Activated T-cell treated with anti-CD3 and anti-CD28 coated beads for 48 hours (primary cell): ENCODE results near the gene BDNF.

Experiments
- DNase-seq: peaks from one replicate; pipeline ENCODE4 v3.0.0-alpha.2; 2020; ENCODE audit warnings: low read depth

Gene BDNF

GRCh38 chr11:27626269-27626937 lies 73.9 kb downstream of the BDNF start:
- DNase-seq: no peak

- DNase-seq: no peak
These were observed 74.8 kb downstream of the BDNF start for GRCh38 chr11:27625347-27625912.

GRCh38 chr11:27623945-27624523 lies 76.2 kb downstream of the BDNF start:
- DNase-seq: no peak

- no peak for DNase-seq
These were observed 77.5 kb downstream of the BDNF start for GRCh38 chr11:27622541-27623300.

GRCh38 chr11:27621405-27622161 lies 78.7 kb downstream of the BDNF start:
- no peak for DNase-seq

- no peak for DNase-seq
These were observed 80.4 kb downstream of the BDNF start for GRCh38 chr11:27619763-27620335.

GRCh38 chr11:27619039-27619574 lies 81.1 kb downstream of the BDNF start:
- no peak for DNase-seq

- no peak for DNase-seq
These were observed 81.9 kb downstream of the BDNF start for GRCh38 chr11:27618281-27618915.

- no peak for DNase-seq
These were observed 83.5 kb downstream of the BDNF start for GRCh38 chr11:27616711-27617110.

GRCh38 chr11:27615833-27616232 lies 84.4 kb downstream of the BDNF start:
- no peak for DNase-seq

- no peak for DNase-seq
These were observed 86.2 kb downstream of the BDNF start for GRCh38 chr11:27614092-27614491.

- DNase-seq: no peak
These were observed 87.0 kb downstream of the BDNF start for GRCh38 chr11:27612932-27613880.

GRCh38 chr11:27611947-27612455 lies 88.3 kb downstream of the BDNF start:
- DNase-seq: no peak

- DNase-seq: no peak
These were observed 88.9 kb downstream of the BDNF start for GRCh38 chr11:27611390-27611789.

GRCh38 chr11:27610946-27611345 lies 89.3 kb downstream of the BDNF start:
- no peak for DNase-seq

GRCh38 chr11:27610280-27610679 lies 90.0 kb downstream of the BDNF start:
- no peak for DNase-seq

GRCh38 chr11:27608951-27609350 lies 91.3 kb downstream of the BDNF start:
- no peak for DNase-seq

GRCh38 chr11:27605422-27605821 lies 94.8 kb downstream of the BDNF start:
- DNase-seq: no peak
